T-helper 1 cell treated with Interleukin-12 subunit alpha and Interleukin-12 subunit beta and Interleukin-4 antibody, amounts not matched to agents 30 μg/mL and 1 μg/mL, for 36 hours (primary cell): ENCODE measurements around the gene PKHD1.

Experiments
- H3K27ac Mint-ChIP-seq: one replicate; pipeline ENCODE4 v1.8.0; 2021; ENCODE audit warnings: mild to moderate bottlenecking, mixed read lengths
- H3K27me3 Mint-ChIP-seq: one replicate; pipeline ENCODE4 v1.8.0; 2021; ENCODE audit warnings: low read depth, mixed read lengths
- H3K36me3 Mint-ChIP-seq: one replicate; pipeline ENCODE4 v1.8.0; 2021; ENCODE audit warnings: low read depth, mixed read lengths
- H3K4me1 Mint-ChIP-seq: one replicate; pipeline ENCODE4 v1.8.0; 2021; ENCODE audit warnings: low read depth, mixed read lengths
- H3K4me3 Mint-ChIP-seq: one replicate; pipeline ENCODE4 v1.8.0; 2021; ENCODE audit warnings: mild to moderate bottlenecking, moderate library complexity, mixed read lengths
- H3K9me3 Mint-ChIP-seq: one replicate; pipeline ENCODE4 v1.8.0; 2021; ENCODE audit warnings: mixed read lengths

The PKHD1 gene

GRCh38 chr6:52123251-52123650 is 35.8 kb upstream of the PKHD1 start:
- H3K27me3 Mint-ChIP-seq, result peaks cover 25% of the 10 kb centered on the region
- no peak overlapping the region for H3K4me3 Mint-ChIP-seq
- no peaks in the 10 kb centered on the region for H3K36me3 Mint-ChIP-seq
- no peaks in the 10 kb centered on the region for H3K9me3 Mint-ChIP-seq
- H3K27ac Mint-ChIP-seq, result no peak overlapping the region
- no peaks in the 10 kb centered on the region for H3K4me1 Mint-ChIP-seq

GRCh38 chr6:52117352-52117751 is 29.9 kb upstream of the PKHD1 start:
- no peak overlapping the region for H3K27ac Mint-ChIP-seq
- H3K27me3 Mint-ChIP-seq, result no peaks in the 10 kb centered on the region
- peaks cover 1% of the 10 kb centered on the region for H3K9me3 Mint-ChIP-seq
- H3K4me1 Mint-ChIP-seq, result no peaks in the 10 kb centered on the region
- no peak overlapping the region for H3K4me3 Mint-ChIP-seq
- H3K36me3 Mint-ChIP-seq, result no peaks in the 10 kb centered on the region

GRCh38 chr6:52116605-52116948 is 29.2 kb upstream of the PKHD1 start:
- no peaks in the 10 kb centered on the region for H3K36me3 Mint-ChIP-seq
- no peaks in the 10 kb centered on the region for H3K27me3 Mint-ChIP-seq
- peaks cover 9% of the 10 kb centered on the region for H3K9me3 Mint-ChIP-seq
- H3K4me3 Mint-ChIP-seq, result no peak overlapping the region
- H3K4me1 Mint-ChIP-seq, result no peaks in the 10 kb centered on the region
- no peak overlapping the region for H3K27ac Mint-ChIP-seq

GRCh38 chr6:52115891-52116604 is 28.6 kb upstream of the PKHD1 start:
- Mint-ChIP-seq H3K4me1 (no peaks in the 10 kb centered on the region), H3K9me3 (peaks cover 12% of the 10 kb centered on the region), H3K27me3 (no peaks in the 10 kb centered on the region), H3K4me3 (no peak overlapping the region), H3K36me3 (no peaks in the 10 kb centered on the region), H3K27ac (no peak overlapping the region)

GRCh38 chr6:52115145-52115741 is 27.8 kb upstream of the PKHD1 start:
- H3K27me3 Mint-ChIP-seq, result no peaks in the 10 kb centered on the region
- no peaks in the 10 kb centered on the region for H3K36me3 Mint-ChIP-seq
- no peak overlapping the region for H3K27ac Mint-ChIP-seq
- no peaks in the 10 kb centered on the region for H3K4me1 Mint-ChIP-seq
- no peak overlapping the region for H3K4me3 Mint-ChIP-seq
- peaks cover 12% of the 10 kb centered on the region for H3K9me3 Mint-ChIP-seq

GRCh38 chr6:52109171-52109571 is 21.8 kb upstream of the PKHD1 start:
- Mint-ChIP-seq H3K27me3 (peaks cover 7% of the 10 kb centered on the region), H3K27ac (no peak overlapping the region), H3K4me1 (no peaks in the 10 kb centered on the region), H3K4me3 (no peak overlapping the region), H3K9me3 (peaks cover 12% of the 10 kb centered on the region), H3K36me3 (no peaks in the 10 kb centered on the region)

GRCh38 chr6:52108128-52108527 is 20.7 kb upstream of the PKHD1 start:
- no peak overlapping the region for H3K27ac Mint-ChIP-seq
- peaks cover 7% of the 10 kb centered on the region for H3K27me3 Mint-ChIP-seq
- H3K36me3 Mint-ChIP-seq, result no peaks in the 10 kb centered on the region
- no peaks in the 10 kb centered on the region for H3K4me1 Mint-ChIP-seq
- no peak overlapping the region for H3K4me3 Mint-ChIP-seq
- peaks cover 12% of the 10 kb centered on the region for H3K9me3 Mint-ChIP-seq

GRCh38 chr6:52106994-52107393 is 19.6 kb upstream of the PKHD1 start:
- peaks cover 8% of the 10 kb centered on the region for H3K9me3 Mint-ChIP-seq
- H3K4me1 Mint-ChIP-seq, result no peaks in the 10 kb centered on the region
- H3K4me3 Mint-ChIP-seq, result no peak overlapping the region
- H3K27me3 Mint-ChIP-seq, result peaks cover 10% of the 10 kb centered on the region
- no peak overlapping the region for H3K27ac Mint-ChIP-seq
- H3K36me3 Mint-ChIP-seq, result no peaks in the 10 kb centered on the region

GRCh38 chr6:52104979-52105378 is 17.6 kb upstream of the PKHD1 start:
- H3K4me3 Mint-ChIP-seq, result no peak overlapping the region
- H3K36me3 Mint-ChIP-seq, result no peaks in the 10 kb centered on the region
- no peaks in the 10 kb centered on the region for H3K9me3 Mint-ChIP-seq
- H3K4me1 Mint-ChIP-seq, result no peaks in the 10 kb centered on the region
- H3K27me3 Mint-ChIP-seq, result peaks cover 18% of the 10 kb centered on the region
- no peak overlapping the region for H3K27ac Mint-ChIP-seq

- Mint-ChIP-seq H3K27ac (no peak overlapping the region), H3K4me1 (no peaks in the 10 kb centered on the region), H3K4me3 (no peak overlapping the region), H3K27me3 (peaks cover 24% of the 10 kb centered on the region), H3K9me3 (no peaks in the 10 kb centered on the region), H3K36me3 (no peaks in the 10 kb centered on the region)
Measured at GRCh38 chr6:52103623-52104022, 16.2 kb upstream of the PKHD1 start.

- peaks cover 25% of the 10 kb centered on the region for H3K27me3 Mint-ChIP-seq
- H3K4me3 Mint-ChIP-seq, result no peak overlapping the region
- no peaks in the 10 kb centered on the region for H3K9me3 Mint-ChIP-seq
- H3K27ac Mint-ChIP-seq, result no peak overlapping the region
- no peaks in the 10 kb centered on the region for H3K36me3 Mint-ChIP-seq
- no peaks in the 10 kb centered on the region for H3K4me1 Mint-ChIP-seq
Measured at GRCh38 chr6:52102405-52102804, 15.0 kb upstream of the PKHD1 start.

GRCh38 chr6:52098721-52099120 is 11.3 kb upstream of the PKHD1 start:
- Mint-ChIP-seq H3K36me3 (no peaks in the 10 kb centered on the region), H3K4me3 (no peak overlapping the region), H3K9me3 (peaks cover 5% of the 10 kb centered on the region), H3K27ac (no peak overlapping the region), H3K27me3 (peaks cover 17% of the 10 kb centered on the region), H3K4me1 (no peaks in the 10 kb centered on the region)

- H3K36me3 Mint-ChIP-seq, result no peaks in the 10 kb centered on the region
- H3K27me3 Mint-ChIP-seq, result peaks cover 6% of the 10 kb centered on the region
- H3K9me3 Mint-ChIP-seq, result peaks cover 5% of the 10 kb centered on the region
- H3K4me3 Mint-ChIP-seq, result no peak overlapping the region
- no peaks in the 10 kb centered on the region for H3K4me1 Mint-ChIP-seq
- H3K27ac Mint-ChIP-seq, result no peak overlapping the region
Measured at GRCh38 chr6:52089758-52090348, 2.4 kb upstream of the PKHD1 start.

GRCh38 chr6:52086741-52087140 is 672 bp downstream of the PKHD1 start:
- Mint-ChIP-seq H3K27me3 (peaks cover 6% of the 10 kb centered on the region), H3K9me3 (no peaks in the 10 kb centered on the region), H3K4me3 (no peak overlapping the region), H3K36me3 (no peaks in the 10 kb centered on the region), H3K27ac (no peak overlapping the region), H3K4me1 (no peaks in the 10 kb centered on the region)

GRCh38 chr6:52081237-52081636 is 6.2 kb downstream of the PKHD1 start:
- H3K27ac Mint-ChIP-seq, result no peak overlapping the region
- H3K27me3 Mint-ChIP-seq, result peaks cover 23% of the 10 kb centered on the region
- H3K4me1 Mint-ChIP-seq, result no peaks in the 10 kb centered on the region

More at GRCh38 chr6:52081237-52081636, 6.2 kb downstream of the PKHD1 start:
- no peaks in the 10 kb centered on the region for H3K9me3 Mint-ChIP-seq
- no peak overlapping the region for H3K4me3 Mint-ChIP-seq
- H3K36me3 Mint-ChIP-seq, result no peaks in the 10 kb centered on the region
